ENCODE measurements around the gene CYP2A13. TPM values are rescaled to one million over a fixed set of nuclear protein-coding genes. Genes with fewer than 3 reads are reported as not detected.
"Not testable (repeated sequence)": the region's sequence is repeated elsewhere in the genome, so short reads cannot be mapped to it uniquely, and the experiment has no call there.

CYP2A13 gene
- polyA plus RNA-seq, 4 donors = not detected

- Histone ChIP-seq H3K4me3 (ENCODE audit: low read depth in 1 of 3, low read length in 3 of 3) (no peak overlapping the region), H3K27ac (ENCODE audit: low read depth in 1 of 3, low read length in 2 of 3) (no peak overlapping the region), H3K27me3 (ENCODE audit: control insufficient read depth in 3 of 3, insufficient read depth in 3 of 3, low read length in 3 of 3) (peaks cover 0 to 11% (median 9%) of the 10 kb centered on the region in 3 donors), H3K4me1 (ENCODE audit: control insufficient read depth in 3 of 3, insufficient read depth in 2 of 3, low read depth in 1 of 3, low read length in 2 of 3) (no peaks in the 10 kb centered on the region), H3K36me3 (ENCODE audit: control insufficient read depth in 3 of 3, insufficient read depth in 2 of 3, low read depth in 1 of 3, low read length in 3 of 3) (no peaks in the 10 kb centered on the region), H3K9me3 (ENCODE audit: control insufficient read depth in 2 of 2, insufficient read depth in 1 of 2, low read depth in 1 of 2, low read length in 1 of 2) (peaks cover 0 to 3% of the 10 kb centered on the region in 2 donors)
- WGBS, 3 donors = 74 to 81% (median 76%) methylated on average over 2 of the region's 2 CpGs
- FAIRE-seq (no peak), DNase-seq (no peak)
These were observed 4.7 kb upstream of the CYP2A13 start for GRCh38 chr19:41083516-41083915.

GRCh38 chr19:41085748-41086415 lies 2.4 kb upstream of the CYP2A13 start:
- no peaks in the 10 kb centered on the region for H3K36me3 ChIP-seq (ENCODE audit: control insufficient read depth in 3 of 3, insufficient read depth in 2 of 3, low read depth in 1 of 3, low read length in 3 of 3)
- H3K27ac ChIP-seq (ENCODE audit: low read depth in 1 of 3, low read length in 2 of 3) = no peak overlapping the region
- peaks cover 0 to 32% (median 15%) of the 10 kb centered on the region in 3 donors for H3K27me3 ChIP-seq (ENCODE audit: control insufficient read depth in 3 of 3, insufficient read depth in 3 of 3, low read length in 3 of 3)
- FAIRE-seq = no peak
- H3K9me3 ChIP-seq (ENCODE audit: control insufficient read depth in 2 of 2, insufficient read depth in 1 of 2, low read depth in 1 of 2, low read length in 1 of 2) = peaks cover 0 to 3% of the 10 kb centered on the region in 2 donors
- 18 to 40% (median 40%) methylated on average over 1 of the region's 1 CpG for WGBS, 3 donors
- no peak overlapping the region for H3K4me3 ChIP-seq (ENCODE audit: low read depth in 1 of 3, low read length in 3 of 3)
- no peaks in the 10 kb centered on the region for H3K4me1 ChIP-seq (ENCODE audit: control insufficient read depth in 3 of 3, insufficient read depth in 2 of 3, low read depth in 1 of 3, low read length in 2 of 3)
- DNase-seq = no peak

GRCh38 chr19:41089959-41090358 lies 1.7 kb downstream of the CYP2A13 start:
- no peak overlapping the region for H3K4me3 ChIP-seq (ENCODE audit: low read depth in 1 of 3, low read length in 3 of 3)
- H3K4me1 ChIP-seq (ENCODE audit: control insufficient read depth in 3 of 3, insufficient read depth in 2 of 3, low read depth in 1 of 3, low read length in 2 of 3) = no peaks in the 10 kb centered on the region
- DNase-seq (no peak), FAIRE-seq (no peak)
- H3K27me3 ChIP-seq (ENCODE audit: control insufficient read depth in 3 of 3, insufficient read depth in 3 of 3, low read length in 3 of 3) = peaks cover 0 to 32% (median 12%) of the 10 kb centered on the region in 3 donors
- no peak overlapping the region for H3K27ac ChIP-seq (ENCODE audit: low read depth in 1 of 3, low read length in 2 of 3)
- H3K9me3 ChIP-seq (ENCODE audit: control insufficient read depth in 2 of 2, insufficient read depth in 1 of 2, low read depth in 1 of 2, low read length in 1 of 2) = no peaks in the 10 kb centered on the region
- no peaks in the 10 kb centered on the region for H3K36me3 ChIP-seq (ENCODE audit: control insufficient read depth in 3 of 3, insufficient read depth in 2 of 3, low read depth in 1 of 3, low read length in 3 of 3)
- 4 to 11% (median 5%) methylated on average over 27 to 32 of the region's 32 CpGs for WGBS, 3 donors

- H3K9me3 ChIP-seq (ENCODE audit: control insufficient read depth in 2 of 2, insufficient read depth in 1 of 2, low read depth in 1 of 2, low read length in 1 of 2) = peaks cover 0 to 5% of the 10 kb centered on the region in 2 donors
- H3K4me1 ChIP-seq (ENCODE audit: control insufficient read depth in 3 of 3, insufficient read depth in 2 of 3, low read depth in 1 of 3, low read length in 2 of 3) = no peaks in the 10 kb centered on the region
- H3K4me3 ChIP-seq (ENCODE audit: low read depth in 1 of 3, low read length in 3 of 3) = no peak overlapping the region
- H3K36me3 ChIP-seq (ENCODE audit: control insufficient read depth in 3 of 3, insufficient read depth in 2 of 3, low read depth in 1 of 3, low read length in 3 of 3) = no peaks in the 10 kb centered on the region
- FAIRE-seq (no peak), DNase-seq (no peak)
- peaks cover 0 to 5% (median under 1%) of the 10 kb centered on the region in 3 donors for H3K27me3 ChIP-seq (ENCODE audit: control insufficient read depth in 3 of 3, insufficient read depth in 3 of 3, low read length in 3 of 3)
- H3K27ac ChIP-seq (ENCODE audit: low read depth in 1 of 3, low read length in 2 of 3) = no peak overlapping the region
- WGBS, 3 donors = 60 to 65% (median 61%) methylated on average over 14 to 15 of the region's 15 CpGs
These were observed 7.5 kb downstream of the CYP2A13 start for GRCh38 chr19:41095703-41096102.

GRCh38 chr19:41096353-41096752 lies 8.1 kb downstream of the CYP2A13 start:
- DNase-seq (no peak), FAIRE-seq (no peak)
- Histone ChIP-seq H3K27me3 (ENCODE audit: control insufficient read depth in 3 of 3, insufficient read depth in 3 of 3, low read length in 3 of 3) (peaks cover 0 to 5% (median 0%) of the 10 kb centered on the region in 3 donors), H3K4me3 (ENCODE audit: low read depth in 1 of 3, low read length in 3 of 3) (no peak overlapping the region), H3K36me3 (ENCODE audit: control insufficient read depth in 3 of 3, insufficient read depth in 2 of 3, low read depth in 1 of 3, low read length in 3 of 3) (no peaks in the 10 kb centered on the region), H3K4me1 (ENCODE audit: control insufficient read depth in 3 of 3, insufficient read depth in 2 of 3, low read depth in 1 of 3, low read length in 2 of 3) (no peaks in the 10 kb centered on the region), H3K27ac (ENCODE audit: low read depth in 1 of 3, low read length in 2 of 3) (no peak overlapping the region), H3K9me3 (ENCODE audit: control insufficient read depth in 2 of 2, insufficient read depth in 1 of 2, low read depth in 1 of 2, low read length in 1 of 2) (peaks cover 0 to 5% of the 10 kb centered on the region in 2 donors)
- 74 to 79% (median 77%) methylated on average over 7 of the region's 7 CpGs for WGBS, 3 donors

GRCh38 chr19:41097302-41097701 lies 9.1 kb downstream of the CYP2A13 start:
- Histone ChIP-seq H3K9me3 (ENCODE audit: control insufficient read depth in 2 of 2, insufficient read depth in 1 of 2, low read depth in 1 of 2, low read length in 1 of 2) (peaks cover 0 to 5% of the 10 kb centered on the region in 2 donors), H3K4me3 (ENCODE audit: low read depth in 1 of 3, low read length in 3 of 3) (no peak overlapping the region), H3K4me1 (ENCODE audit: control insufficient read depth in 3 of 3, insufficient read depth in 2 of 3, low read depth in 1 of 3, low read length in 2 of 3) (no peaks in the 10 kb centered on the region), H3K27ac (ENCODE audit: low read depth in 1 of 3, low read length in 2 of 3) (no peak overlapping the region), H3K36me3 (ENCODE audit: control insufficient read depth in 3 of 3, insufficient read depth in 2 of 3, low read depth in 1 of 3, low read length in 3 of 3) (no peaks in the 10 kb centered on the region), H3K27me3 (ENCODE audit: control insufficient read depth in 3 of 3, insufficient read depth in 3 of 3, low read length in 3 of 3) (peaks cover 0 to 5% (median 0%) of the 10 kb centered on the region in 3 donors)
- no peak for DNase-seq
- no peak for FAIRE-seq
- 77 to 79% (median 78%) methylated on average over 2 of the region's 2 CpGs for WGBS, 3 donors

- FAIRE-seq = no peak
- Histone ChIP-seq H3K27ac (ENCODE audit: low read depth in 1 of 3, low read length in 2 of 3) (no peak overlapping the region), H3K9me3 (ENCODE audit: control insufficient read depth in 2 of 2, insufficient read depth in 1 of 2, low read depth in 1 of 2, low read length in 1 of 2) (peaks cover 0 to 5% of the 10 kb centered on the region in 2 donors), H3K36me3 (ENCODE audit: control insufficient read depth in 3 of 3, insufficient read depth in 2 of 3, low read depth in 1 of 3, low read length in 3 of 3) (no peaks in the 10 kb centered on the region), H3K4me3 (ENCODE audit: low read depth in 1 of 3, low read length in 3 of 3) (no peak overlapping the region), H3K27me3 (ENCODE audit: control insufficient read depth in 3 of 3, insufficient read depth in 3 of 3, low read length in 3 of 3) (peaks cover 0 to 3% (median 0%) of the 10 kb centered on the region in 3 donors), H3K4me1 (ENCODE audit: control insufficient read depth in 3 of 3, insufficient read depth in 2 of 3, low read depth in 1 of 3, low read length in 2 of 3) (no peaks in the 10 kb centered on the region)
- WGBS, 3 donors = 55 to 63% (median 61%) methylated on average over 5 of the region's 5 CpGs
- DNase-seq = no peak
These were observed 10.5 kb downstream of the CYP2A13 start for GRCh38 chr19:41098762-41099161.

- not testable (repeated sequence) for DNase-seq; H3K36me3 ChIP-seq (ENCODE audit: control insufficient read depth in 3 of 3, insufficient read depth in 2 of 3, low read depth in 1 of 3, low read length in 3 of 3); H3K4me1 ChIP-seq (ENCODE audit: control insufficient read depth in 3 of 3, insufficient read depth in 2 of 3, low read depth in 1 of 3, low read length in 2 of 3); H3K27me3 ChIP-seq (ENCODE audit: control insufficient read depth in 3 of 3, insufficient read depth in 3 of 3, low read length in 3 of 3); H3K9me3 ChIP-seq (ENCODE audit: control insufficient read depth in 2 of 2, insufficient read depth in 1 of 2, low read depth in 1 of 2, low read length in 1 of 2); FAIRE-seq; H3K27ac ChIP-seq (ENCODE audit: low read depth in 1 of 3, low read length in 2 of 3); H3K4me3 ChIP-seq (ENCODE audit: low read depth in 1 of 3, low read length in 3 of 3)
- WGBS, 3 donors = 74 to 82% (median 81%) methylated on average over 1 of the region's 1 CpG
These were observed 14.0 kb downstream of the CYP2A13 start for GRCh38 chr19:41102210-41102609.

- H3K27me3 ChIP-seq (ENCODE audit: control insufficient read depth in 3 of 3, insufficient read depth in 3 of 3, low read length in 3 of 3) = no peaks in the 10 kb centered on the region
- H3K27ac ChIP-seq (ENCODE audit: low read depth in 1 of 3, low read length in 2 of 3) = no peak overlapping the region
- H3K36me3 ChIP-seq (ENCODE audit: control insufficient read depth in 3 of 3, insufficient read depth in 2 of 3, low read depth in 1 of 3, low read length in 3 of 3) = no peaks in the 10 kb centered on the region
- FAIRE-seq (no peak), DNase-seq (no peak)
- H3K4me3 ChIP-seq (ENCODE audit: low read depth in 1 of 3, low read length in 3 of 3) = no peak overlapping the region
- H3K4me1 ChIP-seq (ENCODE audit: control insufficient read depth in 3 of 3, insufficient read depth in 2 of 3, low read depth in 1 of 3, low read length in 2 of 3) = no peaks in the 10 kb centered on the region
- 74 to 81% (median 78%) methylated on average over 3 of the region's 3 CpGs for WGBS, 3 donors
- no peaks in the 10 kb centered on the region for H3K9me3 ChIP-seq (ENCODE audit: control insufficient read depth in 2 of 2, insufficient read depth in 1 of 2, low read depth in 1 of 2, low read length in 1 of 2)
These were observed 17.9 kb downstream of the CYP2A13 start for GRCh38 chr19:41106177-41106576.

Measured in small intestine (tissue), 7 donors.